Ovary (tissue), 3 donors: ENCODE measurements around the gene KIAA0930.

Experiments
- CTCF ChIP-seq, 3 donors: fragments of 450-650 bp in 2 of 3; fragments of 200-600 bp in 1 of 3; IDR thresholded peaks; one replicate each; pipeline versions ENCODE4 v1.5.1 to v1.8.0; 2016 to 2022; ENCODE audit warnings: antibody characterized with exemption in 3 of 3, mild to moderate bottlenecking in 1 of 3
- EP300 ChIP-seq: sonication (generic); formaldehyde crosslinking; IDR thresholded peaks from one replicate; pipeline ENCODE4 v1.6.1; 2017; ENCODE audit warnings: antibody characterized with exemption
- POLR2A ChIP-seq: fragments of 450-650 bp; IDR thresholded peaks from one replicate; pipeline ENCODE4 v1.6.1; 2017; ENCODE audit warnings: antibody characterized with exemption, mild to moderate bottlenecking, moderate library complexity
- donor health status: DM: no; HTN: no; CAD: no.

- no peak for TF ChIP-seq POLR2A
- TF ChIP-seq CTCF (IDR thresholded peaks at IDR 0.05), result no peak
- TF ChIP-seq EP300, result no peak
Measured at GRCh38 chr22:45163099-45163450, 77.6 kb downstream of the KIAA0930 start.
